H1 (cell line): ENCODE measurements around the gene BFSP2.

Experiments
- CTCF ChIP-seq, 3 experiments: IDR thresholded peaks; 1 replicate in 2 of 3; 2 replicates in 1 of 3; pipeline versions ENCODE4 v1.5.1 to v1.6.1; 2011; ENCODE audit warnings: low read length in 3 of 3, mild to moderate bottlenecking in 3 of 3, inconsistent platforms in 2 of 3, low read depth in 1 of 3, moderate library complexity in 1 of 3; ENCODE audit not compliant: insufficient read depth in 1 of 3; ENCODE audit errors: control extremely low read depth in 1 of 3
- MAFK ChIP-seq: IDR thresholded peaks from 2 replicates; pipeline ENCODE4 v1.6.1; 2012; ENCODE audit warnings: low read depth, mild to moderate bottlenecking, improper control_type of control experiment, low read length
- POLR2AphosphoS5 ChIP-seq: IDR thresholded peaks from 2 replicates; pipeline ENCODE4 v1.6.1; 2011; ENCODE audit warnings: low read depth, low read length
- SIN3A ChIP-seq, 2 experiments: IDR thresholded peaks in 1 of 2; conservative IDR thresholded peaks in 1 of 2; 2 replicates each; pipeline ENCODE4 v1.6.1; 2011 to 2012; ENCODE audit warnings: low read length in 2 of 2, improper control_type of control experiment in 1 of 2, low read depth in 1 of 2, mild to moderate bottlenecking in 1 of 2

GRCh38 chr3:133503409-133503808 is 103.6 kb downstream of the BFSP2 start:
- no peak for TF ChIP-seq MAFK
- no peak for TF ChIP-seq CTCF (IDR thresholded peaks at IDR 0.05; ENCODE audit: control extremely low read depth in 1 of 3, insufficient read depth in 1 of 3, low read depth in 1 of 3, low read length in 3 of 3)
- no peak for TF ChIP-seq SIN3A (conservative IDR thresholded peaks at IDR 0.05 in 1 of 2, IDR thresholded peaks at IDR 0.05 in 1 of 2; ENCODE audit: low read depth in 1 of 2, low read length in 2 of 2)
- TF ChIP-seq POLR2AphosphoS5: no peak
